Parathyroid adenoma (tissue), 2 donors: ENCODE measurements around the gene MED27.

Experiments
- H2AFZ ChIP-seq: fragments of 300-600 bp; sonication (generic); one replicate; pipeline ENCODE4 v1.7.0; 2017; ENCODE audit warnings: antibody characterized with exemption, mild to moderate bottlenecking
- H3K27ac ChIP-seq: fragments of 300-600 bp; sonication (generic); one replicate; pipeline ENCODE4 v1.7.0; 2017
- H3K27me3 ChIP-seq: fragments of 300-600 bp; sonication (generic); one replicate; pipeline ENCODE4 v1.7.0; 2017; ENCODE audit warnings: low read length; ENCODE audit not compliant: control insufficient read depth, insufficient read depth
- H3K36me3 ChIP-seq: fragments of 300-600 bp; sonication (generic); one replicate; pipeline ENCODE4 v1.7.0; 2017; ENCODE audit warnings: low read length; ENCODE audit not compliant: control insufficient read depth, insufficient read depth
- H3K4me1 ChIP-seq: fragments of 300-600 bp; sonication (generic); one replicate; pipeline ENCODE4 v1.7.0; 2017; ENCODE audit warnings: control low read depth
- H3K4me2 ChIP-seq: fragments of 300-600 bp; sonication (generic); one replicate; pipeline ENCODE4 v1.7.0; 2017; ENCODE audit warnings: low read length
- H3K4me3 ChIP-seq: fragments of 300-600 bp; sonication (generic); one replicate; pipeline ENCODE4 v1.7.0; 2017; ENCODE audit warnings: low read depth, low read length
- H3K79me2 ChIP-seq: fragments of 300-600 bp; sonication (generic); one replicate; pipeline ENCODE4 v1.7.0; 2017; ENCODE audit warnings: control low read depth
- H3K9ac ChIP-seq: fragments of 300-600 bp; sonication (generic); one replicate; pipeline ENCODE4 v1.7.0; 2017; ENCODE audit warnings: mild to moderate bottlenecking
- H3K9me3 ChIP-seq: fragments of 300-600 bp; sonication (generic); one replicate; pipeline ENCODE4 v1.7.0; 2017; ENCODE audit warnings: low read length; ENCODE audit not compliant: control insufficient read depth
- TF ChIP-seq, protein P1 (sequence below): fragments of 300-600 bp; sonication (generic); IDR thresholded peaks from one replicate; pipeline ENCODE4 v1.7.0; 2017; ENCODE audit warnings: antibody characterized with exemption, mild to moderate bottlenecking
- donor health status: primary hyperparathyroidism.

Gene MED27

GRCh38 chr9:131843989-131844744, 235.5 kb downstream of the MED27 start:
- Histone ChIP-seq H3K4me3 (no peak overlapping the region), H3K79me2 (no peaks in the 10 kb centered on the region), H3K27me3 (no peaks in the 10 kb centered on the region), H3K27ac (no peak overlapping the region), H3K36me3 (no peaks in the 10 kb centered on the region), H3K9ac (no peak overlapping the region), H3K4me2 (no peak overlapping the region), H2AFZ (no peak overlapping the region), H3K4me1 (no peaks in the 10 kb centered on the region), H3K9me3 (no peaks in the 10 kb centered on the region)
- TF ChIP-seq, protein P1, sequence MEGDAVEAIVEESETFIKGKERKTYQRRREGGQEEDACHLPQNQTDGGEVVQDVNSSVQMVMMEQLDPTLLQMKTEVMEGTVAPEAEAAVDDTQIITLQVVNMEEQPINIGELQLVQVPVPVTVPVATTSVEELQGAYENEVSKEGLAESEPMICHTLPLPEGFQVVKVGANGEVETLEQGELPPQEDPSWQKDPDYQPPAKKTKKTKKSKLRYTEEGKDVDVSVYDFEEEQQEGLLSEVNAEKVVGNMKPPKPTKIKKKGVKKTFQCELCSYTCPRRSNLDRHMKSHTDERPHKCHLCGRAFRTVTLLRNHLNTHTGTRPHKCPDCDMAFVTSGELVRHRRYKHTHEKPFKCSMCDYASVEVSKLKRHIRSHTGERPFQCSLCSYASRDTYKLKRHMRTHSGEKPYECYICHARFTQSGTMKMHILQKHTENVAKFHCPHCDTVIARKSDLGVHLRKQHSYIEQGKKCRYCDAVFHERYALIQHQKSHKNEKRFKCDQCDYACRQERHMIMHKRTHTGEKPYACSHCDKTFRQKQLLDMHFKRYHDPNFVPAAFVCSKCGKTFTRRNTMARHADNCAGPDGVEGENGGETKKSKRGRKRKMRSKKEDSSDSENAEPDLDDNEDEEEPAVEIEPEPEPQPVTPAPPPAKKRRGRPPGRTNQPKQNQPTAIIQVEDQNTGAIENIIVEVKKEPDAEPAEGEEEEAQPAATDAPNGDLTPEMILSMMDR: no peak

DNA sequence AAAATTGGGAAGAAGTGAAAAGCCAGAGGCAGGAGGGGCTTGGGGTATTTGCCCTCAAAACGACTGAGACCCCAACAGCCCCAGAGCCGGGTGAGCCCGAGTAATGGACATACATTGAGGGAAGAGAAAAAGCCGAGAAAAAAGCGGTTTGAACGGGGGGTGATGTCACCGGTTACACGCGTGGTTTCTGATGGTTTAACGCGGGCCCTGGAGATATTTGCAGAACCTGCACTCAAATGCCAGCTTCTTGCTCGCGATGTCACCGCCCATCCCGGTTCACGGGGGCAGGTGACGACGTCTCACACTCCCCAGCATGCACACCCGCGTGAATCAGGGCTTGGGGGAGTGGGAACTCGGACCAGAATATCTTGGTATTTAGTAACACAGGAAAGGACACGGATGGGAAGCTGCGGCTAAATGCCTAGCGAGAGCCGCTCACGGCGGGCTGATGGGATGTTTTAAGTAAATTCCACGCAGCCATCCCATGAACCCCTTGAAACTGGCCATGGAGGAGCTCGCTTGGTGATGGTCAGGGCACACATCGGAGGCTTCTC, 237.8 kb downstream of the MED27 start:
- H3K27ac ChIP-seq: no peak overlapping the region
- TF ChIP-seq, protein P1: no peak
- no peaks in the 10 kb centered on the region for H3K79me2 ChIP-seq
- no peak overlapping the region for H3K4me3 ChIP-seq
- no peak overlapping the region for H3K9ac ChIP-seq
- H3K36me3 ChIP-seq: no peaks in the 10 kb centered on the region
- H2AFZ ChIP-seq: no peak overlapping the region
- H3K9me3 ChIP-seq: no peaks in the 10 kb centered on the region
- no peaks in the 10 kb centered on the region for H3K4me1 ChIP-seq
- no peaks in the 10 kb centered on the region for H3K27me3 ChIP-seq
- H3K4me2 ChIP-seq: no peak overlapping the region

DNA sequence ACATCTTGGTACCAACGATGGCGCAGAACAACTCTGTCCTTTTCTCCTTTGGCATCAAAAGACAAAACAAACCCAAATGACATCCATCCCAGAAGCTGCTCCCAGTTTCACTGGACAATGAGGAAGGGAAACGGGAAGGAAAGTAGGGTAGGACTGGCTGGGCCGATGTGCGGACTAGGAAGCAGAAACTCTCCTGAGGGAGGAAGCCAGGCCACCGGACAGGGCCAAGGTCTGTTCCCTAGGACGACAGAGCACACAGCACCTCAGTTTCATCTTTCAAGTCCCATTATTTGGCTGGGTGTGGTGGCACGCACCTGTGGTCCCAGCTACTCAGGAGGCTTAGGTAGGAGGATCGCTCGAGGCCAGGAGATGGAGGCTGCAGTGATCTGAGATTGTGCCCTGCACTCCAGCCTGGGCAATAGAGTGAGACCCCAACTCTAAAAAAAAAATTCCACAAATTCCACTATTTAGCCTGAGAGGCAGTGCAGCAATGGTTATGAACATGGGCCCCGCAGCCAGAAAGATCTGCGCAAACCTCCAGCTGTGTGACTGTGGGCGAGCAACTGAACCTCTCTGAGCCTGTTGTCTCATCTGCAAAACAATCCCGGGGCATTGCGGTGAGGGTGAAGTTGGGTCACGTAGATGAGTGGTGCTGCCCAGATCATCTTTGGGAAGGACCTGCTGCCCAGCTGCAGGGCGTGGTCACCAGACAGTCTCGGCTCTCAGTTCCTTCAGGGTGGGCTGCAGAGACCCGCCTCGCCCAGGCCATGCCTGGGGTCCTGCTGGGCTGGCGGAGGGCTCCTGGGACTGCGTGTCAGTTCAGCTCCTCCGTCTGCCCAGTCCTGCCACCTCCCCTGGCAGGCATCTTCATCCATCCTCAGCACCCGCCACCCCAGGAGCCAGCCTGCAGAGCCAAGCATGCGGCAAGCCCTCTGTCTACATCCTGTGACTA, 238.6 kb downstream of the MED27 start:
- H2AFZ ChIP-seq: no peak overlapping the region
- no peaks in the 10 kb centered on the region for H3K27me3 ChIP-seq
- H3K9ac ChIP-seq: no peak overlapping the region
- H3K4me1 ChIP-seq: no peaks in the 10 kb centered on the region
- no peaks in the 10 kb centered on the region for H3K36me3 ChIP-seq
- no peak overlapping the region for H3K4me2 ChIP-seq
- H3K27ac ChIP-seq: no peak overlapping the region
- TF ChIP-seq, protein P1: no peak
- no peaks in the 10 kb centered on the region for H3K9me3 ChIP-seq
- no peaks in the 10 kb centered on the region for H3K79me2 ChIP-seq
- H3K4me3 ChIP-seq: no peak overlapping the region

GRCh38 chr9:131840220-131840619, 239.4 kb downstream of the MED27 start:
- no peaks in the 10 kb centered on the region for H3K4me1 ChIP-seq

More at GRCh38 chr9:131840220-131840619, 239.4 kb downstream of the MED27 start:
- Histone ChIP-seq H3K4me3 (no peak overlapping the region), H3K9me3 (no peaks in the 10 kb centered on the region), H3K79me2 (no peaks in the 10 kb centered on the region), H3K36me3 (no peaks in the 10 kb centered on the region), H2AFZ (no peak overlapping the region), H3K27me3 (no peaks in the 10 kb centered on the region), H3K4me2 (no peak overlapping the region), H3K27ac (no peak overlapping the region), H3K9ac (no peak overlapping the region)
- TF ChIP-seq, protein P1: no peak
